DMS 273 treated with DMSO at 0.1 percent for 48 hours (cell line): ENCODE data around the gene NAPB.
"Not testable (repeated sequence)": the region's sequence is repeated elsewhere in the genome, so short reads cannot be mapped to it uniquely, and the experiment has no call there.

Source experiments
- DNase-seq: peaks from one replicate; lab custom pipeline; 2025; lab: John Stamatoyannopoulos, UW

The NAPB gene

DNA sequence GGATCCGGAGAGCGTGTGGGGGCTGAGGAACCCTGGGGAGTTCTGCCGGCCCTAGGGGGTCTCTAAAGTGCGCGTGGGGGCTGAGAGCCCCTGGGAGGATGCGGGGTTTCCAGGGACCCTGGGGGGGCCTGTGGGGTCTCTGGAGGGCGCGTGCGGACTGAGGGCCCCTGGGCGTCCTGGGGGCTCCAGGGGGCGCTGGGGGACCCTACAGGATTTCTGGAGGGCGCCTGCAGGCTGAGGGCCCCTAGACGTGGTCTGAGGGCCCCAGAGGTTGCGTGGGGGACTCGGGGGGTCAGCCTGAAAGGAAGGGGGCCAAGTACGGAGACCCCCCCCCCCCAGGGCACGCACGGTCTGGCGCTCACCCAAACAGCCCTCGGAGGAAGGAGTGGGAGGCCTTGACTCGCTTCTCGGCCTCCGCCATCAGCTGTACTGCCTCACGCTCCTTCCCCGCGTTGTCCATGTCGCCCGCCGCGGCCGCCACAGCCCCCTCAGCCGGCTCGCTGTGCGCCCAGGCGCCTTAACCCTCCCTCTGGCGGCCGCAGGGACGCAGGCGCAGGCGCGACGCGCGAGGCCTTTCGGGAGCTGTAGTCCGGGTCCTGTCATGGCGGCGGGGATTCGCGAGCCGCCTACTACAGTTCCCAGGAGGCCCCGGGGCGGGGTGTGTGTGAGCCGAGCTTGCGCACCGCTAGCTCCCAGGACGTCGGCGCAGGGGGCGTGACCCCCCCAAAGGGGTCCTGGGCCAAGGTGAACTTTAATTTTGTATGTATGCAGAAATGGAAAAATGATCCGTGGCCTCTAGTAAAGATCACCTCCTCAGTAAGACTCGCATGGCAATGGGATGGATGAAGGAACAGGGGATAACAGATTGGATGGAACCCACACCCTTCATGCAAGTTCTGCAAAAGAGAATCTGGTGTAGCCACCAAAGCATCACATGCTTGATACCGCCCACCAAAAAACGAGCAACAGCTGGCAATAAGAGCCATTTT, at the start of gene NAPB:
Gene NAPB, minus strand, starts transcription at position 546 of the 989 bp plus-strand sequence. Its CDS starts 86 bp downstream, at position 460.
- DNase-seq: peak; percentile 83

DNA sequence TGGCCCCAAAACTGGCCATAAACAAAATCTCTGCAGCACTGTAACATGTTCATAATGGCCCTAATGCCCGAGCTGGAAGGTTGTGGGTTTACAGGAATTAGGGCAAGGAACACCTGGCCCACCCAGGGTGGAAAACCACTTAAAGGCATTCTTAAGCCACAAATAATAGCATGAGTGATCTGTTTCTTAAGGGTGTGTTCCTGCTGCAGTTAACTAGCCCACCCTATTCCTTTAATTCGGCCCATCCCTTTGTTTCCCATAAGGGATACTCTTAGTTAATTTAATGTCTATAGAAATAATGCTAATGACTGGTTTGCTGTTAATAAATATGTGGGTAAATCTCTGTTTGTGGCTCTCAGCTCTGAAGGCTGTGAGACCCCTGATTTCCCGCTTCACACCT, 45.7 kb upstream of the NAPB start:
- not testable (repeated sequence) for DNase-seq

DNA sequence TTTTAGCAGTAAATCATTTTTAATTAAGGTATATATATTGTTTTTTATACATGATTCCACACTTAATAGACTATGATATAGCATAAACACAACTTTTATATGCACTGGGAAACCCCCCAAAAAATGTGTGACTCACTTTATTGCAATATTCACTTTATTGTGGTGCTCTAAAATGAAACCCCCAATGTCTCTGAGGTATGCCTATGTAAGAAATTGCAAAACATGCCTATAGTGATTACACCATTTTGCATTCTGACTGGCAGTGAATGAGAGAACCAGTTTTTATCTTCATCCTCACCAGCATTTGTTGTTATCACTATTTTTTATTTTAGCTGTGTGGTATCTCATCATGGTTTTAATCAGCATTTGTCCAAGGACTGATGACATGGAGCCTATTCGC, 39.9 kb upstream of the NAPB start:
- no peak for DNase-seq

DNA sequence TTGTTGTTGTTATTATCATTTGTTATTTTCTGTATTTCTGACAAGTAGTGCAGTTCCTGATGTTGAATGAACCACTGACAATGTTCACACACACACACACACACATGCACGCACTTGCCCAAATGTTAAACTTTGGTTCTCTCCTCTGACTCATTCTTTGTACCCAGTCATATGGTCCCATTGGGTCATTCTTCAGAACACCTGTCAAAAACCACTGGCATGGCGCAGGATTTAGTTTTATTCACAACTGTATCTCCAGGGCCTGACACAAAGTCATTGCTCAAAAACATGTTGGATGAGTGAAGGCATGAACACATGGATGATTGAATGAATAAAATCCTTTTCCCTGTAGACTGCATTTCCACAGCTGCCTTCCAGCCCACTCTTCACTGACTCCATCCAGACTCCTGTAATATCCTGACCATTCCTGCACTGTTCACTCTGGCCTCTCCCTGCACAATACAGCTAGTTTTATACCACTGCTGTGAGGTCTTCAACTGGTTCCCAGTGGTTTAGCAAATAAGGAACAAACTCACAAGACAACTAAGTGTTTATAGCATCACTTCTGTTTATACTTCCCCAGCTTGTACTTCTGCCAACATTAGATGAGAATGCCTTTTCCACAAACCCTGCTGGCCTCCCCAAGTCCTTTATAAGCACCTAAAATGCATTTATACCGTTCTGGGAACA, 38.3 kb upstream of the NAPB start:
- no peak for DNase-seq

DNA sequence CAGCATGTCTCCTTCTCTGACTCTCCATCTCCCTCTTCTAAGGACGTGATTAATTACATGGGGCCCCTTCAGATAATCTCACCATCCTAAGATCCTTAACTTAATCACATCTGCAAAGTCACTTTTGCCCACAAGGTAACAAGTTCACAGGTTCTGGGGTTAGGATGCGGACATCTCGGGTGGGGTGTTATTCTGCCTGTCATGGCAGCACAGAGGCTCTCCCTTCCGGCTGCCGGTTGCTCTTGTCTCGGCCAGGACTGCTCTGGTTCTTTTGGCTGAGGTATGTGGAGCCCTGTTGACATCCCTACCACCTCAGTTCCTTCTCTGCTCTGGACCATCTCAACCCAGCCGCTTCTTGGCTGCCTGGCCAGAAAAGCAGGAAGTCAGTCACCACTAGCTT, 35.6 kb upstream of the NAPB start:
- no peak for DNase-seq

DNA sequence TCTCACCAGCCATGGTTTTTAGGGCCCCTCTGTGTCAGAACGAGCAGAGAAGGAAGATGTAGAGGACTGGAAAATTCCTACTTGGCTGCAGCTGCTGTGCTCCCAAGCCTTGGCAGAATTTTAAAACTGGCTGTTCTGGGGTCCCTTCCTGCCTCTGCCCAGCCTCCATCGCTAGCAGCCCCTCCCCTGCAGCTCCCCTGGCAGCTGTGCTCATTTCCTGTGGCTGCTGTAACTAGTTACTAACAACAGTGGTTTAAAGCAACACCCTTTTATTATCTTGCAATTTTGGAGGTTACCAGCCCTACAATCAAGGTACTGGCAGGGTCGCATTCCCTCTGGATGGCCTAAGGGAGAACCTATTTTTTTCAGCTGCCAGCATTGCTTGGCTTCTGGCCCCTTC, 35.1 kb upstream of the NAPB start:
- DNase-seq: no peak

DNA sequence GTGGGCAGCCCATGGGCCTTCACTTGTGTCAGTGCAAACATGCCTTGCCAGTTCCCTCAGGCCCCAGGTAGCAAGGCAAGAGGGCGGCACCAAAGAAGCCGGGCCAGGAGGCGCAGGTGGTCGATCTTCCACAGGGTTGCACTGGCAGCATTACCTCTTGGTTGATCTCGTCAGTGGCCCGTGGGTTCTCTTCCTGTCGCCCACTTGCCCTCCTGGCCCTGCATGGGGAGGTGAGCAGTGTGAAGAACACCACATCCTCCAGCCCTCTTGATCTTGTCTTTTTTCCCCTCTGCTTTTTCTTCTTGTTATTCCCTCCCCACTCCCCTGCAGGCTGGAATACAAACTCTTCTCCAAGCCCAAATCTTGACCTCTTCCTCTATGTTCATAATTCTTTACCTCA, 34.4 kb upstream of the NAPB start:
- no peak for DNase-seq

DNA sequence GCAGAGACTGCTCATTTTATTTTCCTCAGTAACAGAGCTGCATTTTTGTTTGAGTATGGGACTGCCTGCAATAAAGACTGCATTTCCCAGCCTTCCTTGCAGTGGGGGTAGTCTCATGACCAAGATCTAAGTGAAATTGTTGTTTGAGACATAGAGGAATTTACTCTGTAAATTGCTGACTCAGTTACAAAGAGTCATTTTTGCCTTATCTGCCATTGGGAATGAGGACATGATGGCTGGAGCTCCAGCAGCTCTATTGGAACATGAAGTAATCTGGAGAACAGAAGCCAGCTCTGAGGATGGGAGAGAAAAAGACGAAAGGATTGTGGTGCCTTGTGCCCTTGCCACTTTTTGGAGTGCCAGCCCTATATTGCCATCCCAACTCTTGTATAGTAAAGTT, 33.5 kb upstream of the NAPB start:
- DNase-seq: no peak

DNA sequence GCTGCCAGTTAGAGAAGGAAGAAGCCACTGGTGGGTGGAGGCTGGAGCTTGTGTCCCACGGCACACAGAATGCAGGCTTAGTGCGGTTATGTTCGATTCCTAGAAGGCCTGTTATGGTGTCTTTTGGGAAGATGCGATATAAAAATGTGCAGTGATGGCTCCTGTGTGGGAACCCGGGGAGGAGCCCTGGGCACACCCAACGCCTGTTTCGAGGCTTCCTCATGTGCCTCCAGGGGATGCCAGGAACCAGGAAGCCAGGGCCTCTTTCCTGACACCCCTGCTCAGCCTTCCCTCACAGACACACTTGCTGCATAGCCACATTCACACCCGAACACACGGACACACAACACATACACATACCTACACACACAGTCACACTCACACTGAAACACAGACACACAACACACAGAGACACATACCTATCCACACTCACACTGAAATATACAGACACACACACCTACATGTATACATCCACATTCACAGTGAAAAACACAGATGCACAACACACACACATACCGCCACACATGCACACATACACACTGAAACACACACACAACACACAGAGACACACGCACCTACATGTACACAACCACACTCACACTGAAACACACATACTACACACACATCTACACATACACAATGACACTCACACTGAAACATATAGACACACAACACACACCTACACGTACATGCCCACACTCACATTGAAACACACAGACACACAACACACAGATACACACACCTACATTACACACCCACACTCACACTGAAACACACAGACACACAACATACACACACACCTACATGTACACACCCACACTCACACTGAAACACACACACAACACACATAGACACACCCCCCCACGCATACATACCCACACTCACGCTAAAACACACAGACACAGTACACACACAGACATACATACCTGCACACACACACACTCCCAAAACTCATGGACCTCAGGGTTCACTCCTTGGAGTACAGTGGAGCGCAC, 32.6 kb upstream of the NAPB start:
- no peak for DNase-seq

DNA sequence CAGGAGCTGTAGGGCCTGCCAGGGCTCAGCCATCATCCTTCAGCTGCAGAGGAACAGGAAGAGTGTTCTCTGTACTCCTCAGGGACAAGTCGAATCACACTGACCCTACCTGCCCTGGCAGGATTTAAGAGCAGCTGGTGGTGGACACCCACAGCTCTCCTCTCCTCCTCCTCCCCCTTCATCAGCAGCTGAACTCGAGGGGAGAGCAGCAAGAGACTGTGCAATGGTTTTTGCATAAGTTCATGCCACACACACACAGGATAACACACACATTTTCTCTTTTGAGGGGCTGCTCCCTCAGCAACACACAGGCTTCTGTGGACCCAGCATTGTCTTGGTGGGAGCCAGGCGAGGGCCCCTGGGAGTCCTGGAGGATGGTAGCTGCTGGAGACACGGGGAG, 31.5 kb upstream of the NAPB start, which contains the start of gene CST11:
Gene CST11, minus strand, starts transcription at position 101 of the 400 bp plus-strand sequence. Its CDS starts 65 bp downstream, at position 36.
- DNase-seq: no peak

DNA sequence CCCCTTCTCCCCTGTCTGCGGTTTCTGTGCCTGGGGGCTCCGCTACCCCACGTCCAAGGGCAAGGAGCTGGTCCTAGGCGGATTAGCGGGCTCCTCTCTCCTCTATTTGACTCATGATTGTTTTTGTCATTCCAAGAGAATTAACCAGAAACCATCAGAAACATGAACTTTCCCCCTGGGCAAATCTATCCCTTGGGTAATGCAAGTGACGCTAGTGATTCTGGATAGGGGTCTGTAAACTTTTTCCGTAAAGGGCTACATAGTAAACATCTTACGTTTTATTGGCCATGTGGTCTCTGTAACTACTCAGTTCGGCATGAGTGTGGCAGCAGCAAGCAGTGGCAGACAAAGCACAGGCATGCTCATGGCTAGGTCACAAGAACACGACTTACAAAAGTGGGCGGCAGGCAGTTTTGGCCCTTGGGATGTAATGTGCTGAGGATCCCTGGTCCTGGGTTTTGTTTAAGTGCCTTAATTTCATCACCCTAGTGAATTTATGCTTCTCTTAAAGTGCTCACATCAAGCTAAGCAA, 30.7 kb upstream of the NAPB start:
- no peak for DNase-seq

DNA sequence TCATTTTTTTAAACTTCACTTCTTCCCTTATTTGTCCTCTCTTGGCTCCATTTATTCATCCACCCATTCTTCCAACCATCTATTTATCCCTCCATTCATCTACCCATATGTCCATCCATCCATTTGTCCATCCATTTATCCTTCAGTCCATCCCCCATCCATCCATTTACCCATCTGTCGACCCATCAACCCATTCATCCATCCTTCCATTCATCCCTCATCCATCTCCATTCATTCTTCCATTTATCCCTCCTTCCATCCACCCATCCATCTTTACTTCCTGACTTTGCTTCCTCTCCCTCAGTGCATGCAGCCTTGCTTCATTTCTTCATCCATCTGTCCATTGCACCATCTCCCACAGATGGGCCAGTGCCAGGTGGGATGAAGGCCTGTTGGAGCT, 29.6 kb upstream of the NAPB start:
- DNase-seq: no peak

DNA sequence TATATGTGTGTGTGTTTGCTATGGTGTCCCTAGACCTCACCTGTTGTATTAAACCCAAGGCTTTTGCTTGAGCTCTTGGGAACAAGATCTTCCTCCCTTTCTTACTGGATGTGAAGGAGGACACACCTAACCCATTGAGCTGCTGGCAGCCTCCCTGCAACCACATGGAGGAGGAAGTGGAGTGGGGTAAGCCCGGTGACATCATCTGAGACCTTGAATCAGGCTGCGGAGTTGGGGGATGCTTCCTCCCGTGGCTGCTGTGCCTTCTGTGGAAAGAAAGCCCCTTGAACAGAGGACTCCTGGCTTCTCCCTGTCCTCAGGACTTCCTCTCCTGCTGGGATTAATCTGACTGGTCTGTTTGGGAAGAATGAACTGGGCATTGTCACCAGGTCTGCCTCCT, 28.1 kb upstream of the NAPB start:
- no peak for DNase-seq

DNA sequence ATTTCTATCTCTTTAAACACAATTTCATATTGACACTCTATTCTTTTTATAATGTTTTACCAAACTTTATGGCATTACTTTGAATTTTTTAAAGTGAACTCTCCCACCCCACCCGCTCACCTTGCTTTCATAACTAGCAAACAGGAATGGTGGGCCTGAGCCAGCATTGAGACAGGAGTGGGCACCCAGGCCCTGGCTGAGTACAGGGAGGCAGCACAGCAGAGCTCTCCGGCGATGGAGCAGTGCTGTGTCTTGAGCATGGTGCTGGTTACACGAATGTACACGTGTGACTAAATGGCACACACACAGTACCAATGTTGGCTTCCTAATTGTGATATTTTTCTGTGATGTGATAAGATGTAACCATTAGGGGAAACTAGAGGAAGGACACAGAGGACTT, 26.9 kb upstream of the NAPB start:
- DNase-seq: no peak

DNA sequence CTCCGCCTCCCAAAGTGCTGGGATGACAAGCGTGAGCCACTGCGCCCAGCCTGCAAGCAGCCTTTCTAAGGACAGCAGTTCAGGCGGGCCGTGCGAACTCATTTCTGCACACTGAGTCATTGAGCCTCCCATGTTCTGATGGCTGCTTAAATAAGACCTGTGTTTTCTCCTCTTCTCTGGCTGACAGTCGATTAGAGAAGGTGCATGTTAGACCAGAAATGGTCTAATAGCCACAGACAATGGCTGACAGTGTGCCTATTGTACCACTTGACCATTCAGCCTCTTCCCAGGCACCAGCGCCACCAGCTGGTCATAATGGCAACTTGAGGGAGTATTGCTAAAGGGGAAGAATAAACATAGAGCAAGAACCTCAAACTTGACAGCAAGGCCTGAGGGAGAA, 25.2 kb upstream of the NAPB start:
- DNase-seq: no peak

DNA sequence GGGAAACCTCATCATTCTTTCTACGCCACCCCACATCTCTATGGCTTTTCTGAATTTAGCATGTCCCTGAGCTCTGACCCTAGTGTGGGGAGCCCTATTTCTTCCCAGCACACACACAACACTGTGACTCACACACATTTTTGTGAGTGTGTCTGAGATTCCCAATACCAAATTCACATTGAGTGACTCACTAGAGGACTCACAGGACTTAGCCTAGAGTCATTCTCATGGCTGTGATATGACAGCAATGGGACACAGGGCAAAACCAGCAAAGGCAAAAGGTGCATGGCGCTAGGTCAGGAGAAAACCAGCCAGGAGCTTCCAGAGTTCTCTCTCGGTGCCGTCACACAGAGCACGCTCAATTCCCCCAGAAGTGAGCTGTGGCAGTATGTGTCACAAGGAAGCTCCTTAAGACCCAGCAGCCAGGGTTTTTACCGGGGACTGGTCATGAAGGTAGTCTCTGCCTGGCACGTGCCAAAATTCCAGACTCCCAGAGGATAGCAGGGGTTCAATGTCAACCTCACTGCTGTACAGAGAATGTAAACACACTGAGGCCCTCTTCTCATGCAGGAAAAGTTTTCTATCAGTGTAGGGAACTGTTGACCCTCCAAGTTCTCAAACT, 24.4 kb upstream of the NAPB start:
- DNase-seq: no peak

DNA sequence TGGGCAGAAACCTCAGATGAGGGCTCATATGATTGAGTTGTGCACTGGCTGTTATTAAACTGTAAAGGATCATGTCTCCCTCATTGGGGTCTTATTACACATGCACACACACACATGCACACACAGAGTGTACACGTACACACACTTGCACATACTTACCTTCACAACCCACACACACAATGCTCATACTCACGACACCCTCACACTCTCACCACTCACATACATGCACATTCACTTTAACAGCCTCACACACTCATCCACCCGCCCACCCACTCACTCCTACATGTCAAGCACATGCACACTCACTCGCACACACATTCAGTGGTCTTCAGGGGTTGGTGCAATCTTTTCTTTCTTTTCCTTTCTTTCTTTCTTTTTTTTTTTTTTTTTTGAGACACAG, 23.6 kb upstream of the NAPB start:
- DNase-seq: no peak

DNA sequence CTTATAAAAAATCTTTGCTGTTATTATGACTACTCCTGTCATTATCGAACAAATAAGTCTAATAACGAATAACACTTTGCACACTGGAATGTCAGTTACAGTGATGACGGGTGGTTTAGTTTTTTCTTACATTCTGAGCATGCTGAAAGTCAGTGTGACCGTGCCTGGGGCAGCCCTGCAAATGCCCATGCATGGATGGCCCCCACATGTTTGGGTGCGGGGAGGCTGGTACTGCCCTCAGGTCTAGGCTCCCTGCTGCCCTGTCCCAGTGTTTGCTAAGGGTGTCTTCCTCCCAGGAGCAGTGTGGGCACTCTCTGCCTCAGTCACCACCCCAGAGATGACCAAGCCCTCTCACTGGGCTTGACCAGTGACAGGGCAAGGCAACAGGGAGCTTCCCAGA, 21.1 kb upstream of the NAPB start:
- no peak for DNase-seq

DNA sequence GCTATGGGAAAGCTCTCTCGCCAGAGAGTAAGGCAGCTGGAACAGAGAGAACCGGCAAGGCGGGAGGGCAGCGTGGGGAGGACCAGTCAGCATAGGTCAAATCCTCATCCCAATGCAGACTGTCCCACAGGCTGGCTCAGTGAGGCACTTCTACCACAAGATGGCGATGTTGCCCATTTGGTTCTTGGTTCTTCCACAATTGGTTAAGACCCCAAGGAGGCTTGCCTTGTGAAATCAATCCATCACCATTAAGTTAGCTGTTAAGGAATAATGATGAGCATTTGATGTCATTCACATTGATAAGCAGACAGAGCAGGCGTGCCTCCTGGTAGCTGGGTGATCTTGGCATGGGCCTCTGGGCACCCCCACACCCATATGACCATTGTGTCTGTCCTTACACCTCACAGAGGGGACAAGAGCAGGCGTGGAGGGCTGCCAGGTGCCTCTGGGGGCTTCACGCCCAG, 20.6 kb upstream of the NAPB start:
- DNase-seq: peak; percentile 34

DNA sequence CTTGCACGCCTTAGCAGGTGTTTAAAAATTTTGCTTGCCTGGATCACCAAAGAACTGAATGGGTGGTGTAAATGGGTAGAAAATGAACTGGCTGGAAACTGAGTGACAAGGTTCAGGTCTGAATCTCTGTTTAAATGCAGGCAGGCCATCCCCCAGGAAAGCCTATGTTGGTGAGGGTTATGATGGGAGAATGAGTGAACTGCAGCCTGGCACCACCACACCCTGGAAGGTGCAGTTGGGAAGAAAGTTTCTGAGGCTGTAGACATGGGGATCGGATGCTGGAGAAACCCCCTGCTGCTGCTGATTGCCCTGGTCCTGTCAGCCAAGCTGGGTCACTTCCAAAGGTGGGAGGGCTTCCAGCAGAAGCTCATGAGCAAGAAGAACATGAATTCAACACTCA, 18.7 kb upstream of the NAPB start:
- DNase-seq: no peak

DNA sequence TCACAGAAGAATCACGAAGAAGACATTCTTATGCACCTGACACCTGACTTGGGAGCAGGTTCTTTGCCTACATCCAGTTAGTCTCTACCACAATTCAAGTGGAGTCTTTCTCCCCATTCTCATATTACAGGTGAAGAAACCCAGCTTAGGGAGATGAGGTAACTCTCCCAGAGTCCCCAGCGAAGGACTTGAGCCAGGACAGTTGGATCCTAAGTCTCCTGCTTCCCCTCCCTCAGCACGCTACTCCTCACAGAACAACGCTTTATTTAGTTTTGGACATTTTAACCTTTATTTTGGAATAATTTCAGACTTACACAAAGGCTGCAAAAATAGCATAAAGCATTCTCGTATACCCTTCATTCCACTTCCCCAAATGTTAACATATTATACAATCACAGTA, 17.4 kb upstream of the NAPB start:
- DNase-seq: no peak
